ENCODE results near the gene GUCD1. TPM values are rescaled to one million over a fixed set of nuclear protein-coding genes. Genes with fewer than 3 reads are reported as not detected.

GUCD1 gene
- total and polyA plus RNA-seq, 2 of the 13 experiments (the other 11 are each of a cell fraction or from before 2014, with no cell fraction given) = 128 to 245 TPM

GRCh38 chr22:24583221-24584165, 28.6 kb upstream of the GUCD1 start (continued):
- TF ChIP-seq ZNF280B (CRISPR knock-in tag; IDR thresholded peaks at IDR 0.05; ENCODE audit: borderline replicate concordance) (0 out of 2 replicates have a peak, but pooled peaks have one; percentile 66), SAP130 (CRISPR knock-in tag; IDR thresholded peaks at IDR 0.05; ENCODE audit: low read depth) (peak; percentile 39; the same call in 1 of the 2 replicates), KAT7 (CRISPR knock-in tag; IDR thresholded peaks at IDR 0.05; ENCODE audit: borderline replicate concordance) (no peak), NFAT5 (CRISPR knock-in tag; IDR thresholded peaks at IDR 0.05) (no peak), LRRFIP1 (CRISPR knock-in tag; conservative IDR thresholded peaks at IDR 0.05) (no peak), PHF8 (CRISPR knock-in tag; IDR thresholded peaks at IDR 0.05) (peak; percentile 61), MAF1 (CRISPR knock-in tag; IDR thresholded peaks at IDR 0.05; ENCODE audit: borderline replicate concordance) (no peak), SP1 (IDR thresholded peaks at IDR 0.05) (no peak), SP1 (CRISPR knock-in tag; IDR thresholded peaks at IDR 0.05) (no peak), ZNF468 (CRISPR knock-in tag; IDR thresholded peaks at IDR 0.05) (no peak), HNF4G (IDR thresholded peaks at IDR 0.05; ENCODE audit: borderline replicate concordance, low read depth, low read length) (no peak), HNF4G (CRISPR knock-in tag; IDR thresholded peaks at IDR 0.05; ENCODE audit: borderline replicate concordance, low read depth) (no peak), PHF20 (CRISPR knock-in tag; IDR thresholded peaks at IDR 0.05) (0 out of 2 replicates have a peak, but pooled peaks have one; percentile 47), DMTF1 (CRISPR knock-in tag; IDR thresholded peaks at IDR 0.05) (no peak)
